Activated CD8-positive, alpha-beta T cell treated with anti-CD3 and anti-CD28 coated beads, Interleukin-2, amount 10 ng/mL, durations not matched to agents 7 days and 5 days (primary cell): ENCODE measurements around the gene PSG5. TPM values are rescaled to one million over a fixed set of nuclear protein-coding genes. Genes with fewer than 3 reads are reported as not detected.
"Not testable (repeated sequence)": the region's sequence is repeated elsewhere in the genome, so short reads cannot be mapped to it uniquely, and the experiment has no call there.

Experiments
- ATAC-seq: fragments of 150-1000 bp; cut with Tn5 transposase; one replicate; pipeline ENCODE4 v1.10.0; 2021; ENCODE audit warnings: moderate library complexity
- CTCF ChIA-PET: fragments of 350-600 bp; sonication (Branson Sonifier 250); formaldehyde crosslinking; loops from one replicate; lab custom pipeline; 2021; ENCODE audit warnings: antibody characterized with exemption; lab: Charles Lee
- POLR2A ChIA-PET: fragments of 350-600 bp; sonication (Branson Sonifier 250); formaldehyde crosslinking; loops from one replicate; lab custom pipeline; 2021; ENCODE audit warnings: antibody characterized with exemption; lab: Charles Lee
- DNase-seq: peaks from one replicate; pipeline ENCODE4 v3.0.0-alpha.2; 2020
- H3K27ac Mint-ChIP-seq: one replicate; pipeline ENCODE4 v1.8.0; 2021; ENCODE audit warnings: mild to moderate bottlenecking, mixed read lengths
- H3K27me3 Mint-ChIP-seq: one replicate; pipeline ENCODE4 v1.8.0; 2021; ENCODE audit warnings: low read depth, mixed read lengths
- H3K36me3 Mint-ChIP-seq: one replicate; pipeline ENCODE4 v1.8.0; 2021; ENCODE audit warnings: low read depth, mixed read lengths
- H3K4me1 Mint-ChIP-seq: one replicate; pipeline ENCODE4 v1.8.0; 2021; ENCODE audit warnings: low read depth, mixed read lengths
- H3K4me3 Mint-ChIP-seq: one replicate; pipeline ENCODE4 v1.8.0; 2021; ENCODE audit warnings: mild to moderate bottlenecking, mixed read lengths
- H3K9me3 Mint-ChIP-seq: one replicate; pipeline ENCODE4 v1.8.0; 2022; ENCODE audit warnings: mixed read lengths; ENCODE audit not compliant: insufficient read depth
- total RNA-seq, 2 experiments: library from RNA; stranded (reverse); gene quantifications; one replicate each; pipeline ENCODE4 v1.2.3, GENCODE V29; 2021

Gene PSG5
- not detected for total RNA-seq

- CTCF ChIA-PET, H3K27ac Mint-ChIP-seq, ATAC-seq, H3K4me1 Mint-ChIP-seq, POLR2A ChIA-PET, H3K36me3 Mint-ChIP-seq, DNase-seq, H3K9me3 Mint-ChIP-seq, H3K27me3 Mint-ChIP-seq, H3K4me3 Mint-ChIP-seq: not testable (repeated sequence)
Measured at GRCh38 chr19:43186311-43186935, at the start of gene PSG5. Gene PSG5 (minus strand): TSS chr19:43186536. CDS start chr19:43186405, 131 bp downstream.

- POLR2A ChIA-PET, H3K27ac Mint-ChIP-seq, H3K27me3 Mint-ChIP-seq, H3K4me3 Mint-ChIP-seq, H3K4me1 Mint-ChIP-seq, ATAC-seq, CTCF ChIA-PET, H3K36me3 Mint-ChIP-seq, DNase-seq: not testable (repeated sequence)
- H3K9me3 Mint-ChIP-seq = peaks cover 22% of the 10 kb centered on the region
Measured at GRCh38 chr19:43235686-43236085, 49.4 kb upstream of the PSG5 start.

GRCh38 chr19:43229315-43229714 is 43.0 kb upstream of the PSG5 start:
- POLR2A ChIA-PET = no interaction called here
- Mint-ChIP-seq H3K27me3 (no peaks in the 10 kb centered on the region), H3K27ac (no peak overlapping the region), H3K4me1 (no peaks in the 10 kb centered on the region), H3K9me3 (peaks cover 48% of the 10 kb centered on the region), H3K4me3 (no peak overlapping the region), H3K36me3 (peaks cover 2% of the 10 kb centered on the region)
- DNase-seq (no peak), ATAC-seq (no peak)
- CTCF ChIA-PET = no interaction called here

GRCh38 chr19:43228730-43229129 is 42.4 kb upstream of the PSG5 start:
- H3K27me3 Mint-ChIP-seq, H3K4me1 Mint-ChIP-seq, DNase-seq, H3K4me3 Mint-ChIP-seq, ATAC-seq, H3K27ac Mint-ChIP-seq, H3K36me3 Mint-ChIP-seq, CTCF ChIA-PET, POLR2A ChIA-PET: not testable (repeated sequence)
- H3K9me3 Mint-ChIP-seq = peaks cover 54% of the 10 kb centered on the region

- H3K4me1 Mint-ChIP-seq, POLR2A ChIA-PET, H3K36me3 Mint-ChIP-seq, H3K4me3 Mint-ChIP-seq, H3K27ac Mint-ChIP-seq, H3K27me3 Mint-ChIP-seq, ATAC-seq, DNase-seq, CTCF ChIA-PET: not testable (repeated sequence)
- peaks cover 49% of the 10 kb centered on the region for H3K9me3 Mint-ChIP-seq
Measured at GRCh38 chr19:43226986-43227385, 40.6 kb upstream of the PSG5 start.

GRCh38 chr19:43224855-43225253 is 38.5 kb upstream of the PSG5 start:
- Mint-ChIP-seq H3K4me3 (no peak overlapping the region), H3K4me1 (no peaks in the 10 kb centered on the region), H3K27me3 (no peaks in the 10 kb centered on the region), H3K9me3 (peaks cover 36% of the 10 kb centered on the region), H3K36me3 (peaks cover 2% of the 10 kb centered on the region), H3K27ac (no peak overlapping the region)
- CTCF ChIA-PET = no interaction called here
- POLR2A ChIA-PET = no interaction called here
- ATAC-seq (no peak), DNase-seq (no peak)

GRCh38 chr19:43224201-43224854 is 38.0 kb upstream of the PSG5 start:
- ATAC-seq, H3K27me3 Mint-ChIP-seq, POLR2A ChIA-PET, H3K4me3 Mint-ChIP-seq, H3K36me3 Mint-ChIP-seq, H3K4me1 Mint-ChIP-seq, H3K27ac Mint-ChIP-seq, CTCF ChIA-PET, DNase-seq: not testable (repeated sequence)
- peaks cover 31% of the 10 kb centered on the region for H3K9me3 Mint-ChIP-seq

GRCh38 chr19:43221891-43222290 is 35.6 kb upstream of the PSG5 start:
- H3K9me3 Mint-ChIP-seq = peaks cover 10% of the 10 kb centered on the region
- H3K27me3 Mint-ChIP-seq, H3K4me3 Mint-ChIP-seq, DNase-seq, H3K4me1 Mint-ChIP-seq, CTCF ChIA-PET, H3K27ac Mint-ChIP-seq, H3K36me3 Mint-ChIP-seq, POLR2A ChIA-PET, ATAC-seq: not testable (repeated sequence)

- H3K27ac Mint-ChIP-seq, ATAC-seq, H3K36me3 Mint-ChIP-seq, H3K27me3 Mint-ChIP-seq, POLR2A ChIA-PET, H3K4me3 Mint-ChIP-seq, H3K9me3 Mint-ChIP-seq, H3K4me1 Mint-ChIP-seq, DNase-seq, CTCF ChIA-PET: not testable (repeated sequence)
Measured at GRCh38 chr19:43219136-43219535, 32.8 kb upstream of the PSG5 start.

GRCh38 chr19:43215881-43216280 is 29.5 kb upstream of the PSG5 start:
- H3K9me3 Mint-ChIP-seq, POLR2A ChIA-PET, DNase-seq, CTCF ChIA-PET, H3K4me3 Mint-ChIP-seq, H3K36me3 Mint-ChIP-seq, H3K27ac Mint-ChIP-seq, ATAC-seq, H3K27me3 Mint-ChIP-seq, H3K4me1 Mint-ChIP-seq: not testable (repeated sequence)

- Mint-ChIP-seq H3K36me3 (no peaks in the 10 kb centered on the region), H3K4me1 (no peaks in the 10 kb centered on the region), H3K4me3 (no peak overlapping the region), H3K27ac (no peak overlapping the region), H3K9me3 (no peaks in the 10 kb centered on the region), H3K27me3 (no peaks in the 10 kb centered on the region)
- ChIA-PET CTCF (no interaction called here), POLR2A (no interaction called here)
- no peak for DNase-seq
- no peak for ATAC-seq
Measured at GRCh38 chr19:43207991-43208390, 21.7 kb upstream of the PSG5 start.

GRCh38 chr19:43207174-43207573 is 20.8 kb upstream of the PSG5 start:
- H3K4me3 Mint-ChIP-seq, CTCF ChIA-PET, H3K9me3 Mint-ChIP-seq, POLR2A ChIA-PET, H3K4me1 Mint-ChIP-seq, H3K27ac Mint-ChIP-seq, H3K27me3 Mint-ChIP-seq, H3K36me3 Mint-ChIP-seq, ATAC-seq: not testable (repeated sequence)
- peak; percentile 23 for DNase-seq
